Ascending aorta (tissue), 2 donors: ENCODE results near the gene BAG5. TPM values are rescaled to one million over a fixed set of nuclear protein-coding genes. Genes with fewer than 3 reads are reported as not detected.
A peak's percentile ranks its signal among the peaks of the same experiment; 100 is the strongest.

Source experiments
- DNase-seq, 2 donors: peaks; one replicate each; pipeline ENCODE4 v3.0.0-alpha.2; 2019; ENCODE audit warnings: low spot score in 2 of 2
- H3K27ac ChIP-seq, 2 donors: fragments of 200-600 bp; sonication (generic); one replicate each; pipeline ENCODE4 v1.5.1; 2016 to 2017; ENCODE audit warnings: mild to moderate bottlenecking in 1 of 2
- H3K27me3 ChIP-seq: fragments of 200-600 bp; sonication (generic); one replicate; pipeline ENCODE4 v1.5.1; 2017
- H3K36me3 ChIP-seq, 2 donors: fragments of 200-600 bp; sonication (generic); one replicate each; pipeline ENCODE4 v1.5.1; 2016
- H3K4me1 ChIP-seq, 2 donors: fragments of 200-600 bp; sonication (generic); one replicate each; pipeline ENCODE4 v1.5.1; 2016 to 2017; ENCODE audit warnings: mild to moderate bottlenecking in 1 of 2
- H3K4me3 ChIP-seq, 2 donors: fragments of 200-600 bp; sonication (generic); one replicate each; pipeline ENCODE4 v1.5.1; 2016 to 2017; ENCODE audit warnings: mild to moderate bottlenecking in 1 of 2
- H3K9me3 ChIP-seq, 2 donors: fragments of 200-600 bp; sonication (generic); one replicate each; pipeline ENCODE4 v1.5.1; 2016
- intact Hi-C: fragments of 100-400 bp; cut with DNase I; formaldehyde crosslinking; loops from one replicate; pipeline ENCODE4 v1.15.1; 2023
- total RNA-seq: library from RNA; depleted of rRNA; stranded (reverse); fragments of >200 nt; gene quantifications from one replicate; pipeline ENCODE4 v1.1.0, GENCODE V29; 2016
- TF ChIP-seq, protein P1 (sequence below), 3 experiments: fragments of 200-600 bp in 2 of 3; fragments of 450-650 bp in 1 of 3; sonication (generic) in 2 of 3; IDR thresholded peaks; one replicate each; pipeline ENCODE4 v1.5.1; 2016 to 2019; ENCODE audit warnings: antibody characterized with exemption in 3 of 3, mild to moderate bottlenecking in 1 of 3, moderate library complexity in 1 of 3

BAG5 gene
- total RNA-seq, 1 donor from 2014 or later = 7.1 TPM

GRCh38 chr14:103541709-103542604 lies 20.5 kb downstream of the BAG5 start:
- intact Hi-C loops = no loop called here
- Histone ChIP-seq H3K9me3 (no peaks in the 10 kb centered on the region), H3K27me3 (no peaks in the 10 kb centered on the region), H3K4me1 (peaks cover 57 to 66% of the 10 kb centered on the region in 2 donors), H3K27ac (peak overlapping the region; percentile 66 to 88), H3K4me3 (no peak overlapping the region), H3K36me3 (no peaks in the 10 kb centered on the region)
- no peak for DNase-seq
- TF ChIP-seq, protein P1, sequence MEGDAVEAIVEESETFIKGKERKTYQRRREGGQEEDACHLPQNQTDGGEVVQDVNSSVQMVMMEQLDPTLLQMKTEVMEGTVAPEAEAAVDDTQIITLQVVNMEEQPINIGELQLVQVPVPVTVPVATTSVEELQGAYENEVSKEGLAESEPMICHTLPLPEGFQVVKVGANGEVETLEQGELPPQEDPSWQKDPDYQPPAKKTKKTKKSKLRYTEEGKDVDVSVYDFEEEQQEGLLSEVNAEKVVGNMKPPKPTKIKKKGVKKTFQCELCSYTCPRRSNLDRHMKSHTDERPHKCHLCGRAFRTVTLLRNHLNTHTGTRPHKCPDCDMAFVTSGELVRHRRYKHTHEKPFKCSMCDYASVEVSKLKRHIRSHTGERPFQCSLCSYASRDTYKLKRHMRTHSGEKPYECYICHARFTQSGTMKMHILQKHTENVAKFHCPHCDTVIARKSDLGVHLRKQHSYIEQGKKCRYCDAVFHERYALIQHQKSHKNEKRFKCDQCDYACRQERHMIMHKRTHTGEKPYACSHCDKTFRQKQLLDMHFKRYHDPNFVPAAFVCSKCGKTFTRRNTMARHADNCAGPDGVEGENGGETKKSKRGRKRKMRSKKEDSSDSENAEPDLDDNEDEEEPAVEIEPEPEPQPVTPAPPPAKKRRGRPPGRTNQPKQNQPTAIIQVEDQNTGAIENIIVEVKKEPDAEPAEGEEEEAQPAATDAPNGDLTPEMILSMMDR (IDR thresholded peaks at IDR 0.05) = peak in 1 of 3 experiments; percentile 22

DNA sequence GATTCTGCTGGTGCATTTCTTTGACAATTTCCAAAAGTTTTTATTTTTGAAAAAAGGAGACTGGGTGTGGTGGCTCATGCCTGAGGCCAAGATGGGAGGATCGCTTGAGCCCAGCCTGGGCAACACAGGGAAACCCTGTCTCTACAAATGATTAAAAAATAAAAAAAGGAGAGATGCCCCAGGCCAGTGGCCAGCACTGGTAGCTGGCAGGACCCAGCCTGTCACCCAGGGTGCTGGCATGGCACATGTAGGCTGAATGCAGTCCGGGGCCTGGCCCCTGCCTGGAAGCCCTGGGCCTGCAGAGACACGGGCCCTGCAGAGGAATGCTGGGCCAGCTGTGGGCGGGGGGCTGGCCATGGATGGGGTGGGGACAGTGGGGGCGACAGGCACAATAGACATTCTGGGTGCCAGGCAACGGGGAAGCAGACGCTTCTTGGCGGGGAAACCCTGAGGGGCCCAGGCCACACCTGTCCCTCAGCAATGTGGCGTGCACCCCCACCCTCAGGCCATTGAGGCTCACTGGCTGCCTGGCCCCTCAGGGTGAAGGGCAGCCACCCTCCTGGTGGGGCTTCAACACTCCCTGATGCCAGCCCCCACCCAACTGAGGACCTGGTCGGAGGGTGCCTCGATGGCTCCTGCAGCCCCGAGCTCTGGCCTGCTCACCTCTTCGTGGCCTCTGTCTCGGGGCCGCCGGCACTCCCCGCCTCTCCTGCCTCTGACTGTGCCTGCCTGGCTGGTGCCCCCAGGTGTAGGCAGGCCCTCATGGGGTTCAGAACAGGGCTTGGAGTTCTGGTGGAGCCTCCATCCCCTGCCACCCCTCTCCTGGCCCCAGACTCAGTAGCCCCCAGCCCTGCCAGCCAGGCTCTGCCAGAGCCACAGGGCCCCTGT lies 21.4 kb downstream of the BAG5 start:
- Histone ChIP-seq H3K36me3 (peaks cover 0 to 3% of the 10 kb centered on the region in 2 donors), H3K4me1 (peaks cover 57 to 60% of the 10 kb centered on the region in 2 donors), H3K9me3 (no peaks in the 10 kb centered on the region), H3K4me3 (peak overlapping the region; percentile 2 to 11), H3K27me3 (no peaks in the 10 kb centered on the region), H3K27ac (peak overlapping the region; percentile 66 to 88)
- DNase-seq = no peak
- TF ChIP-seq, protein P1 (IDR thresholded peaks at IDR 0.05) = no peak
- intact Hi-C loops = loop anchor here (1.0 kb wide), 1 partner anchor 20 kb away; no protein-coding TSS in a partner anchor

GRCh38 chr14:103539056-103539825 lies 23.2 kb downstream of the BAG5 start:
- H3K9me3 ChIP-seq = no peaks in the 10 kb centered on the region
- intact Hi-C loops = no loop called here
- no peak overlapping the region for H3K4me3 ChIP-seq
- TF ChIP-seq, protein P1 (IDR thresholded peaks at IDR 0.05) = no peak
- peaks cover 9 to 17% of the 10 kb centered on the region in 2 donors for H3K36me3 ChIP-seq
- H3K27ac ChIP-seq = peak overlapping the region; percentile 83 to 84
- H3K4me1 ChIP-seq = peaks cover 51 to 52% of the 10 kb centered on the region in 2 donors
- DNase-seq = no peak
- no peaks in the 10 kb centered on the region for H3K27me3 ChIP-seq

- peaks cover 43 to 44% of the 10 kb centered on the region in 2 donors for H3K4me1 ChIP-seq
- DNase-seq = no peak
- H3K27me3 ChIP-seq = no peaks in the 10 kb centered on the region
- H3K27ac ChIP-seq = peak overlapping the region; percentile 83 to 84
- H3K4me3 ChIP-seq = no peak overlapping the region
- TF ChIP-seq, protein P1 (IDR thresholded peaks at IDR 0.05) = no peak
- H3K9me3 ChIP-seq = no peaks in the 10 kb centered on the region
- intact Hi-C loops = no loop called here
- H3K36me3 ChIP-seq = peaks cover 9 to 19% of the 10 kb centered on the region in 2 donors
These were observed 24.0 kb downstream of the BAG5 start for GRCh38 chr14:103538291-103539055.
